Measurements from ENCODE around the gene CASTOR2.

DNA sequence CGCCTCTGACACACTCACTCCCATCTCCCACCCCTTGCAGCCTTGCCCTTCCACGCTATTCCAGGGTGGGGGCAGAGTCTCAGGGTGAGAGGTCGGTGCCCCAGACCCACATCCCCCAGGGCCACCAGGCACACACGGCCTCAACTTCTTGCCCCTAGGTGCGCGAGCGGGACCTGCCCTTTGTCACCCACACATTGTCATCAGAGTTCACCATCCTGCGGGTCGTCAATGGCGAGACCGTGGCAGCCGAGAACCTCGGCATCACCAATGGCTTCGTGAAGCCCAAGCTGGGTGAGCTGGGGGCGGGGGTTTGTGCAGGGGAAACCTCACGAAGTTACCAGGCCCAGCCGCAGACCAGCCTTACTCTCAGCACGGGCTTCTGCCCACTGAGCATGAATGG is 53.3 kb downstream of the CASTOR2 start:
- TF ChIP-seq, protein P1, sequence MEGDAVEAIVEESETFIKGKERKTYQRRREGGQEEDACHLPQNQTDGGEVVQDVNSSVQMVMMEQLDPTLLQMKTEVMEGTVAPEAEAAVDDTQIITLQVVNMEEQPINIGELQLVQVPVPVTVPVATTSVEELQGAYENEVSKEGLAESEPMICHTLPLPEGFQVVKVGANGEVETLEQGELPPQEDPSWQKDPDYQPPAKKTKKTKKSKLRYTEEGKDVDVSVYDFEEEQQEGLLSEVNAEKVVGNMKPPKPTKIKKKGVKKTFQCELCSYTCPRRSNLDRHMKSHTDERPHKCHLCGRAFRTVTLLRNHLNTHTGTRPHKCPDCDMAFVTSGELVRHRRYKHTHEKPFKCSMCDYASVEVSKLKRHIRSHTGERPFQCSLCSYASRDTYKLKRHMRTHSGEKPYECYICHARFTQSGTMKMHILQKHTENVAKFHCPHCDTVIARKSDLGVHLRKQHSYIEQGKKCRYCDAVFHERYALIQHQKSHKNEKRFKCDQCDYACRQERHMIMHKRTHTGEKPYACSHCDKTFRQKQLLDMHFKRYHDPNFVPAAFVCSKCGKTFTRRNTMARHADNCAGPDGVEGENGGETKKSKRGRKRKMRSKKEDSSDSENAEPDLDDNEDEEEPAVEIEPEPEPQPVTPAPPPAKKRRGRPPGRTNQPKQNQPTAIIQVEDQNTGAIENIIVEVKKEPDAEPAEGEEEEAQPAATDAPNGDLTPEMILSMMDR (IDR thresholded peaks at IDR 0.05) = no peak
- no peak for TF ChIP-seq EP300 (IDR thresholded peaks at IDR 0.05)

All from tibial nerve (tissue), 4 donors.